ENCODE data around the gene C16orf92.

Gene C16orf92

GRCh38 chr16:29989111-29989858 is 33.7 kb upstream of the C16orf92 start:
- DNase-seq = no peak

GRCh38 chr16:29990034-29990433 is 33.0 kb upstream of the C16orf92 start:
- no peak for DNase-seq

DNA sequence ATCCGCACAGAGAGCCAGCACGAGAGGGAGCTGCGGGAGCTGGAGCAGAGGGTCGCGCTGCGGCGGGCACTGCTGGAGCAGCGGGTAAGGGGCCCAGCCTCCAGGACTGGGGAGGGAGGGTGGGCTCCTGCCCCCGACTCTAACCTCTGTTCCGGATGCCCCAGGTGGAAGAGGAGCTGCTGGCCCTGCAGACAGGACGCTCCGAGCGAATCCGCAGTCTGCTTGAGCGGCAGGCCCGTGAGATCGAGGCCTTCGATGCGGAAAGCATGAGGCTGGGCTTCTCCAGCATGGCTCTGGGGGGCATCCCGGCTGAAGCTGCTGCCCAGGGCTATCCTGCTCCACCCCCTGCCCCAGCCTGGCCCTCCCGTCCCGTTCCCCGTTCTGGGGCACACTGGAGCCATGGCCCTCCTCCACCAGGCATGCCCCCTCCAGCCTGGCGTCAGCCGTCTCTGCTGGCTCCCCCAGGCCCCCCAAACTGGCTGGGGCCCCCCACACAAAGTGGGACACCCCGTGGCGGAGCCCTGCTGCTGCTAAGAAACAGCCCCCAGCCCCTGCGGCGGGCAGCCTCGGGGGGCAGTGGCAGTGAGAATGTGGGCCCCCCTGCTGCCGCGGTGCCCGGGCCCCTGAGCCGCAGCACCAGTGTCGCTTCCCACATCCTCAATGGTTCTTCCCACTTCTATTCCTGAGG is 32.0 kb upstream of the C16orf92 start:
- DNase-seq = no peak

DNA sequence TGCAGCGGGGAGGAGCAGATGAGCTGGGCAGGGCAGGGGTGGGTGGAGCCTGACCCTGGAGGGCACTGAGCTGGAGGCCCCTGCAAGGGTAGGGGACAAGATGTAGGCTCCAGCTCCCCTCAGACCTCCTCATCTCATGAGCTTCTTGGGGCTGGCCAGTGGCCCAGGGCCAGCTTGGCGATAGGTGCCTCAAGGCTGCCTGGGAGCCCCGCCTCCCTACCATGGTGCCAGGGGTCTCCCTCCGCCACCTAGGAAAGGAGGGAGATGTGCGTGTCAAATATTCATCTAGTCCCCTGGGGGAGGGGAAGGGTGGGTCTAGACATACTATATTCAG is 31.5 kb upstream of the C16orf92 start:
- no peak for DNase-seq

DNA sequence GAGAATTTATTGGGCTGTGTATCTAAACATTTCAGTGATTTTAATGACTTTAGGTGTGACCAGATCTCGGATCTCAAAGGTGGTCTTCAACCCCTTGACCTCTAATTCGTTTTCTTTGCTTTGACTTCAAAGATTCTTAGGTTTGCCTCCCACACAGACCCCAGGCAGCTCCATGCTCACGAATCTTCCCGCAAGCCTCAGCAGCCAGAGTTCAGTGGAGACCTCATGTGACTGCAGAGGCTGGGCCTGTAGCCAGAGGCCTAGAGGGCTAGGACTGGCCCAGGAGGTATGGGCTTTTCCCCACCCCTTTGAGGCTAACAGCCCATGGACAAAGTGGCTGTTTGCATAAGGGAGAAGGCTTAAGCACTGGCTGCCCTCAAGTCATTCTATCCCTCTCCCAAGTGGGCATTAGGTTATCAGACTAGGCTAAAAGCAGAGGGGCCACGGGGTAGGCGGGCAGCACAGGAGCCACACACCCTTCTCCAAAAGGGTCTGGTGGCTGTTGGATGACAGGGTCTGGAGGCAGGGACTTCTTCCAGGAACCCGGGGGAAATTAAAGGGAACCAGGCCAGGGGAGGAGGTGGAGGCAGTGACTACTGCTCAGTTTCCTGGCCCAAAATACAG is 30.5 kb upstream of the C16orf92 start:
- no peak for DNase-seq

GRCh38 chr16:29993191-29993902 is 29.7 kb upstream of the C16orf92 start:
- no peak for DNase-seq

- DNase-seq = no peak
These were observed 28.9 kb upstream of the C16orf92 start for GRCh38 chr16:29993903-29994599.

DNA sequence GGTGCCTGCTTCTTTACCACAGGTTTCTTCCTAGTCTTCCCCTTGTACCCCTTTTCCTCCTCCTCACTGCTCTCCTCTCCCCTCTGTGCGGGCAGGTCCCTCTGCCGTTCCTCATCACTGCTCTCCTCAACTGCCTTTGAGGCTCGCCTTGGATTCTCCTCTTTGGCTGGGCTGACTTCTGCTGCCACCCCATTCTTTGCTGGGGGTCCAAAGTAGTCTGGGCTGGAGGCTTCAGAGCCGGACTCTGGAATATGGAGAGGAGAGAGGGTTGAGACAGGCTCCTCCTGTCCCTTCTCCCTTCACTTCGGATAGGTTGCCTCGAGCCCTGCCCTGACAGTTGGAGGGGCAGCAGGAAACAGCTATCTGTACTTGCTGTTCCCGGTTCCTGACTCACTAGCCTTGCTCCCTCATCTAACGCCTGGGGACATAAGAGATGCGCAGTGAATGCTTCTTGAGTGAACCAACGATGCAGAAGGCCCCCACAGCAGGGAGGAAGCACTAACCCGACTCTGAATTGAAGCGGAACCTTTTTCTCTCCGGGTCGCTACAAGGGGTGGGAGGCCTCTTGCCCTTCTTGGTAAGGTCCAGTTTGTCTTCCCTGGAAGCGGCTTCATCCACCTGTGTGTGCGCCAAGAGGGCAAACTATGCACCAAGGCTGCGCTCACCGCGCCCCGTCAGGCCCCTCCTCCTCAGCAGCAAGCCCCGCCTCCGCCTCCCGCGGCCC is 28.2 kb upstream of the C16orf92 start:
- DNase-seq = no peak

DNA sequence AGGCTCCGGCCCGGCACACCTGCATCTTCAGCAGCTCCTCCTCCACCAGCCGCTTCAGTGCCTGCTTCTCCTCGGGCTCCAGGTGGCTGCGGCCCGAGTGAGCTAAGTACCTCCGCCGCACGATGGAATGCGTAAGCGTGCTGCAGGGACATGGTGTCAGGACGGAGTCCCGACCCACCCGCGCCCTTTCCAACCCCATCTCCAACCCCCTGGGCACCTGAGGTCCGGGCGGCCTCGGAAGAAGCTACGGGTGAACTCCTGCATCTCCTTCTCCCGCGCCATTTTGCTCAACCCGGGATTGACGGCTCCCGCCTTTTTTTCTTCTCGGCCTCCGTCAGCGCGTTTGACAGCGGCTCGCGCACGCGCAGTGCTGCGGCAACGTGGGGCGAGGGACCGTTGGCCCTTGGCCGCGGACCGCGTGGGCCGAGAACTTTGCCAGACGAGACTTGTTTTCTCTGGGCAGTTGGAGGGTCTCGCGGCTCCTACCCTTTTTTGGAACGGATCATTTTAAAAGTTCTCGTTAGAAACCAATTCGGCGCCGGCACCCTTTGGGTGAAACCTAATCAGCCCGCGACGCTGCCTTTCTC is 27.6 kb upstream of the C16orf92 start, which contains the start of gene HIRIP3:
HIRIP3 (minus strand) TSS at position 294 of the 587 bp plus-strand sequence; CDS start at position 282, 12 bp downstream.
- DNase-seq = peak; percentile 96

- DNase-seq = peak; percentile 99
These were observed 26.9 kb upstream of the C16orf92 start, which contains the start of gene INO80E for GRCh38 chr16:29995911-29996765. Gene INO80E, plus strand, starts transcription at chr16:29996241. Its CDS starts 70 bp downstream, at chr16:29996311.

- DNase-seq = no peak
These were observed 26.2 kb upstream of the C16orf92 start for GRCh38 chr16:29996766-29997250.

DNA sequence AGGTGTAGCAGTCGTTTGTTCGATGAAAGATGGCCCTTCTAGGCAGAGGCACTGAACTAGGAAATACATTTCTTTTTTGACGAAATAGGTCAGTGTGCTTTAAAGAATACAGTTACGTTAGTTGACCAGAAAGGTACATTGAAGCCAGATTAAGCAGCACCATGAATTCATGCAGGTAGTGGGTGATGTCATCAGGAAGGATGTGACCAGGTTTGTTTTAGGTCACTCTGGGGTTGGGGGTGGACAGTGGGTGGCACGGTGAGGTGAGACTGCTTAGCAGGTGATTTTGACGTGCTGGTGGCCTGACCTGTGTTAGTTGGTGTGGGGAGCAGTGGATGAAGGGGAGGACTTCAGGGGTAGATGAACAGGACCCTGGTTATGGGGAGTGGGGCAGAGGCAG is 23.4 kb upstream of the C16orf92 start:
- no peak for DNase-seq

- DNase-seq = no peak
These were observed 22.0 kb upstream of the C16orf92 start for GRCh38 chr16:30000735-30001631.

GRCh38 chr16:30002614-30003346 is 20.2 kb upstream of the C16orf92 start:
- DNase-seq = no peak

DNA sequence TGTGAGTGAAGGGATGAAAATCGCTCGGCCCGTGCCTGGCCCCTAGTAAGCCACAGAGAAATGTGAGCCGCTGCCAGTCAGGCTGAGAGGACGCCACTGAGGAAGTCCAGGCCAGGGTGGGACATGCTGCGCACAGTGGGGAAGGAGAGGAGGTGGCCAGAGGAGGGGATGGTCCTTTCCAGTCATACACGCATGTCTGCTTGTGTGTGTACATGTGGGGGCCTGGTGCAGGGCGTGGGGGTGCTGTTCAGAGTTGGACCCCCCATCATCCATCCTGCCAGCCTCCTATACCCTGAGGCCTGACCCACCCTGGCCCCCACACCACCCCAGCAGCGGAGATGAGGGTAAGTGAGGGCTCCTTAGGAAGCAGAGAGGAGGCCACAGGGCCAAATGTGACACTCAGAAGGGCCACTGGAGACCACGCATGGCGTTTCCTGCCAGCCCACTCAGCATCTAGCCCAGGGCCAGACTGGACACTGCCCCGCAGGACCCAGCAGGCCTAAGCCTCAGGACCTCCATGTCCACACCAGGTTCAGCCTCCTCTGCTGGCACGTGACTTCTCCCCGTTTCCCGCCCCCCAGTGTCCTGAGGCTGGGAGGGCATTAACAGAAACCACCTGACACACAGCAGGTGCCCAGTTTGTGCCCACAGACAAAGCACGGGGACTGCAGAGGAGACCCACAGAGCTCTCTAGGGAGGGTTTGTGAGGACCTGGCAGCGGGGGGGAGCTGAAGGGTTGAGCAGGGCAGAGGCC is 19.2 kb upstream of the C16orf92 start:
- no peak for DNase-seq

DNA sequence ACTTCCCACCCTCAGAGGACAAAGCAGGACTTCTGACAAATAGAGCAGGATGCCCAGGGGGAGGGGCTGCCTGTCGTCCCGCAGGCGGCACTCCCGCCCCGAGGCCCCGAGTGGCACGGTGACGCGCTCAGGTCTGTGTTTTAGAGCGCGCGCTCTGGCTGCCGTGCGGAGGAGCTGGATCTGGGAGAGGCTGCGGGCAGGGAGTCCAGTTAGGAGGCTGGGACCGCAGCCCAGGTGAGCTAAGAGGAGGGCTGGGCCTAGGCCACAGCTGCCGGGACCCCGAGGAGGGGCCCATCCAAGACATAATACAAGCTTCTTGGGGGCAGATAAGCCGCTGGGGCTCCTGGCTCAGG is 18.6 kb upstream of the C16orf92 start:
- no peak for DNase-seq

- no peak for DNase-seq
These were observed 18.2 kb upstream of the C16orf92 start for GRCh38 chr16:30004811-30005242.
